Suprapubic skin (tissue), 4 donors: ENCODE data around the gene SOX6. TPM values are rescaled to one million over a fixed set of nuclear protein-coding genes. Genes with fewer than 3 reads are reported as not detected.

Source experiments
- DNase-seq, 2 donors: peaks; one replicate each; pipeline ENCODE4 v3.0.0-alpha.2; 2019; ENCODE audit warnings: low spot score in 2 of 2
- H3K27ac ChIP-seq: fragments of 200-600 bp; sonication (generic); one replicate; pipeline ENCODE4 v1.5.1; 2019
- H3K27me3 ChIP-seq: fragments of 200-600 bp; sonication (generic); one replicate; pipeline ENCODE4 v1.5.1; 2019
- H3K36me3 ChIP-seq: fragments of 200-600 bp; sonication (generic); one replicate; pipeline ENCODE4 v1.5.1; 2019
- H3K4me1 ChIP-seq: fragments of 200-600 bp; sonication (generic); one replicate; pipeline ENCODE4 v1.5.1; 2019
- H3K4me3 ChIP-seq: fragments of 200-600 bp; sonication (generic); one replicate; pipeline ENCODE4 v1.5.1; 2019; ENCODE audit warnings: mild to moderate bottlenecking
- H3K9me3 ChIP-seq: fragments of 200-600 bp; sonication (generic); one replicate; pipeline ENCODE4 v1.5.1; 2019
- EP300 ChIP-seq: sonication (generic); formaldehyde crosslinking; IDR thresholded peaks from one replicate; pipeline ENCODE4 v1.6.1; 2017; ENCODE audit warnings: antibody characterized with exemption
- POLR2A ChIP-seq, 2 donors: fragments of 450-650 bp; IDR thresholded peaks; one replicate each; pipeline ENCODE4 v1.6.1; 2017; ENCODE audit warnings: antibody characterized with exemption in 2 of 2, mild to moderate bottlenecking in 2 of 2, moderate library complexity in 2 of 2
- POLR2AphosphoS5 ChIP-seq, 3 donors: sonication (generic); formaldehyde crosslinking; IDR thresholded peaks; one replicate each; pipeline ENCODE4 v1.6.1; 2017; ENCODE audit warnings: antibody characterized with exemption in 3 of 3
- WGBS: methylation state at CpG from one replicate; pipeline ENCODE4 v1.1.5; 2018; 5-methylcytosine and 5-hydroxymethylcytosine counted together
- total RNA-seq, 4 donors: library from RNA; depleted of rRNA; stranded (reverse); fragments of >200 nt; gene quantifications; one replicate each; pipeline ENCODE4 v1.1.0, GENCODE V29; 2016
- TF ChIP-seq, protein P1 (sequence below), 2 donors: fragments of 200-600 bp in 1 of 2; fragments of 450-650 bp in 1 of 2; sonication (generic) in 1 of 2; IDR thresholded peaks; one replicate each; pipeline ENCODE4 v1.5.1; 2016 to 2019; ENCODE audit warnings: antibody characterized with exemption in 2 of 2, mild to moderate bottlenecking in 1 of 2, moderate library complexity in 1 of 2

SOX6 gene
- total RNA-seq, 4 donors from 2014 or later = 12.1 to 32.0 (median 23.8) TPM

DNA sequence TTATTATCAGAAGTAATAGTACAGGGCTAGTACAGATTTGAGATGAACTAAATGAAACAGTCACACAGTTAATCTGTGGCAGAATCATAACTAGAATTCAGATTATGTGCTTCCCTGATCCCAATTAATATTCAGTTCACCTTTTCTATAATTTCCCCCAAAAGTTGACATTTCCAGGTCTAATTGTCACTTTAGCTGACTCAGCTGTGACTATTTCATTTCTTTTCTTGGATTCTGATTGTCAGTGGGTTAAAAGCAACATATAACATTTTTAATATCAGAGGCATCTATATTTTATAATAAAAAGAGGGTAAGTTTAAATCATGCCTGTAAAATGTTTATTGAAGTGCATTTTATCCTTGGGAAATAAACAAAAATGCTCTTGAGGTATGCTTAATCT lies 28.8 kb upstream of the SOX6 start:
- H3K36me3 ChIP-seq = no peaks in the 10 kb centered on the region
- H3K27me3 ChIP-seq = no peaks in the 10 kb centered on the region
- H3K4me3 ChIP-seq = no peak overlapping the region
- no peak for DNase-seq
- TF ChIP-seq, protein P1, sequence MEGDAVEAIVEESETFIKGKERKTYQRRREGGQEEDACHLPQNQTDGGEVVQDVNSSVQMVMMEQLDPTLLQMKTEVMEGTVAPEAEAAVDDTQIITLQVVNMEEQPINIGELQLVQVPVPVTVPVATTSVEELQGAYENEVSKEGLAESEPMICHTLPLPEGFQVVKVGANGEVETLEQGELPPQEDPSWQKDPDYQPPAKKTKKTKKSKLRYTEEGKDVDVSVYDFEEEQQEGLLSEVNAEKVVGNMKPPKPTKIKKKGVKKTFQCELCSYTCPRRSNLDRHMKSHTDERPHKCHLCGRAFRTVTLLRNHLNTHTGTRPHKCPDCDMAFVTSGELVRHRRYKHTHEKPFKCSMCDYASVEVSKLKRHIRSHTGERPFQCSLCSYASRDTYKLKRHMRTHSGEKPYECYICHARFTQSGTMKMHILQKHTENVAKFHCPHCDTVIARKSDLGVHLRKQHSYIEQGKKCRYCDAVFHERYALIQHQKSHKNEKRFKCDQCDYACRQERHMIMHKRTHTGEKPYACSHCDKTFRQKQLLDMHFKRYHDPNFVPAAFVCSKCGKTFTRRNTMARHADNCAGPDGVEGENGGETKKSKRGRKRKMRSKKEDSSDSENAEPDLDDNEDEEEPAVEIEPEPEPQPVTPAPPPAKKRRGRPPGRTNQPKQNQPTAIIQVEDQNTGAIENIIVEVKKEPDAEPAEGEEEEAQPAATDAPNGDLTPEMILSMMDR (IDR thresholded peaks at IDR 0.05) = no peak
- no peak for TF ChIP-seq POLR2A (IDR thresholded peaks at IDR 0.05)
- H3K4me1 ChIP-seq = no peaks in the 10 kb centered on the region
- no peak overlapping the region for H3K27ac ChIP-seq
- no peaks in the 10 kb centered on the region for H3K9me3 ChIP-seq

DNA sequence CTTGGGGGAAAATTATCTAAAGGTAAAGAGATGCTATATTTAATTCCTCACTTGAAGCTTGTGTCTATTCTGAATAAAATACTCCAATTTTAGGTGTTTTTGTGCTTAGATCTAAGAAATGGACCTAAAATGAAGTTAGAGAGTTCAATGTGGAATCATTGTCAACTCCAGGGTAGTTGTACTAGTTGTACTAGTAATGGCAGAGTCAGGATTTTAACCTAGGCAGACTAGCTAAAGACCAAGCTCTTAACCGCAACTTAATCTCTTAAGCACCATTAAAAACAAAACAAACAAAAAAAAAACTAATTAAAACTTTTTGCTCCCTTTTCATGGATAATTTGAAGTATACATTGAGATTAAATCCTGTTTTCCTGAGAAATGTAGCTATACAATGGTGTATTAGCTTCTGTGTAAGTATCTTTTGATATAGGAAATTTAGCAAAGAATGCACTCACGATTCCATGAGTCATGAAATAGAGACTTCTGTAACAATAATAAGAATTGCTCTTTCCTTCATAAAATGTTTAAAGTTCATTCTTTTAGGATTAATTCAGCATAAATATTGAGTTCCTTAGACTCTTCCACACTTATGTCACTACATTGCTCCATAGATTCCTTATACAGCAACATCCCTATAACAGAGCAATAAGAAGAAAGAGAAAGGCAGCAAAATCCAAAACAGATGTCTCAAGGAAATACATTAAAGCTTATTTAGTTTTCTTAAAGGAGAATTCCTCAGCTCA lies 26.5 kb upstream of the SOX6 start:
- no peak for DNase-seq

DNA sequence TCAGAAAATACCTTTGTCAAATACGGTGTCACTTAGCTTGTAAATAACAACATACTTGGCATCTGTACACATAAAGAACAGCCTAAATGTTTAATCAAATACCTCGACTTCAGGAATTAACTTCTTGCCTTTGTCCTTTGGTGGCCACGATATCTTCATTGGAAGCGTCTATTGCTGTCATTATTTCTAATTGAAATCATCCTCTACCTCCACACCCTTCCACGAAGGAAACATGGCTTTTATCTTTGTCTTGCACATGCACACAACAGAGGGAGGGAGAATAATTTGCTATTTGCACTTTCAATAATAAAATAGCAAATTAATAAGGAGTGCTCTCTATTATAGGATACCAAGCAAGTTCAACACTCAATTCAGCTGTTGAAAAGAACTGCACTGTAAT lies 25.8 kb upstream of the SOX6 start:
- Histone ChIP-seq H3K36me3 (no peaks in the 10 kb centered on the region), H3K9me3 (no peaks in the 10 kb centered on the region)

More for the DNA sequence above, 26.5 kb upstream of the SOX6 start:
- 83% methylated on average over 2 of the region's 2 CpGs for WGBS
- Histone ChIP-seq H3K4me1 (no peaks in the 10 kb centered on the region), H3K27ac (no peak overlapping the region), H3K4me3 (no peak overlapping the region), H3K9me3 (no peaks in the 10 kb centered on the region), H3K36me3 (no peaks in the 10 kb centered on the region), H3K27me3 (no peaks in the 10 kb centered on the region)
- TF ChIP-seq POLR2AphosphoS5 (IDR thresholded peaks at IDR 0.05) (no peak), POLR2A (IDR thresholded peaks at IDR 0.05) (no peak), EP300 (no peak)
- TF ChIP-seq, protein P1 (IDR thresholded peaks at IDR 0.05) = no peak

DNA sequence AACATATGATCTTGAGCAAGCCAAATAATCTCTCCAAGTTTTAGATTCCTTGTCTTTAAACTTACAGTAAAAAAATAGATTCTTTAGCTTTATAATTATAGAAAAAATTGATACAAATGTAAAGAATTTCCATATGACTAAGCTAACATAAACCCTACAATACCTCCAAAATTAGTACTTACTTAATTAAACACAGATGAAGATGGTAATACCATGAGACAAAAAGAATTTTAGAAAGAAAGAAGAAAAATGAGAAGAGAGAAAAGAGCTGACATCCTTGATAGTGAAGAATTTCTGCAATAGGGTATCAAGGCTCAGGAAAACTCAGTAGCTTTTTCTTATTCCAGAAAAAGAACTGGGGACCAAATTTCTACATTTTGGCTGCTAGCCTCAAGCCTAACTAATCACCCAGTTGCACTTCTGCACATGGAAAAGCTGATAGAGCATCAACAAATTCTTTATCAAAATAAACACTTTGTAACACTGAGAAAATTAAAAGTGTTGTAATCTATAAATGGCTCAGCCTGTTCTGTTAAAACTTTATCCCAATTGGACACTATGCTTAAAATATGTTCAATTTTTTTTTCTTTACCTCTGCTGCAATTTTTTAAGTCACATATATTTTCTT lies 24.7 kb upstream of the SOX6 start:
- no peak overlapping the region for H3K27ac ChIP-seq

More for the DNA sequence above, 25.8 kb upstream of the SOX6 start:
- Histone ChIP-seq H3K27ac (no peak overlapping the region), H3K4me1 (no peaks in the 10 kb centered on the region), H3K4me3 (no peak overlapping the region), H3K27me3 (no peaks in the 10 kb centered on the region)
- no peak for TF ChIP-seq POLR2A (IDR thresholded peaks at IDR 0.05)
- TF ChIP-seq, protein P1 (IDR thresholded peaks at IDR 0.05) = no peak
- TF ChIP-seq EP300 = no peak
- TF ChIP-seq POLR2AphosphoS5 (IDR thresholded peaks at IDR 0.05) = no peak
- 81% methylated on average over 5 of the region's 5 CpGs for WGBS
- DNase-seq = no peak

DNA sequence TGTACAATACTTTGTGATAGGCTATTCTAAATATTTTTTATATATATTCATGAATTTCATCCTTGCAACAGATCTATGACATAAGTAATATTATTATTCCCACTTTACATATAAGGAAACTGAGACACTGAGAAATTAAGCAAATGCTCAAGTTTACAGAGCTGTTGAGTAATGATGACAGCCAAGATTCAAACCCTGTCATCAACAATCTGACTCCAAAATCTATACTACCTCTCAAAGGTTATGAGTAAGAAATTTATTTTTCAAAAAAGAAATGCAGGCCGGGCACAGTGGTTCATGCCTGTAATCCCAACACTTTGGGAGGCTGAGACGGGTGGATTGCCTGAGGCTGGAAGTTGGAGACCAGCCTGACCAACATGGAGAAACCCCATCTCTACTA lies 22.6 kb upstream of the SOX6 start:
- H3K27ac ChIP-seq = no peak overlapping the region
- TF ChIP-seq EP300 (no peak), POLR2A (IDR thresholded peaks at IDR 0.05) (no peak), POLR2AphosphoS5 (IDR thresholded peaks at IDR 0.05) (no peak)
- TF ChIP-seq, protein P1 (IDR thresholded peaks at IDR 0.05) = no peak
- H3K4me3 ChIP-seq = no peak overlapping the region
- no peaks in the 10 kb centered on the region for H3K27me3 ChIP-seq
- 98% methylated on average over 2 of the region's 2 CpGs for WGBS
- no peaks in the 10 kb centered on the region for H3K4me1 ChIP-seq
- H3K9me3 ChIP-seq = no peaks in the 10 kb centered on the region
- no peak for DNase-seq
- no peaks in the 10 kb centered on the region for H3K36me3 ChIP-seq

More for the DNA sequence above, 24.7 kb upstream of the SOX6 start:
- H3K27me3 ChIP-seq = no peaks in the 10 kb centered on the region
- H3K4me3 ChIP-seq = no peak overlapping the region
- TF ChIP-seq, protein P1 (IDR thresholded peaks at IDR 0.05) = no peak
- no peak for TF ChIP-seq POLR2A (IDR thresholded peaks at IDR 0.05)
- no peak for TF ChIP-seq EP300
- no peak for TF ChIP-seq POLR2AphosphoS5 (IDR thresholded peaks at IDR 0.05)
- no peaks in the 10 kb centered on the region for H3K36me3 ChIP-seq
- no peak for DNase-seq
- H3K9me3 ChIP-seq = no peaks in the 10 kb centered on the region
- no peaks in the 10 kb centered on the region for H3K4me1 ChIP-seq
